A549 treated with AZD9567 at 1 μM for 4 hours (cell line): ENCODE results near the gene CCR3. TPM values are rescaled to one million over a fixed set of nuclear protein-coding genes. Genes with fewer than 3 reads are reported as not detected.

Source experiments
- total RNA-seq: library from RNA; stranded (reverse); fragments of 200-300 nt; extraction: Qiagen RNA extraction; gene quantifications from 5 replicates; pipeline ENCODE4 v1.2.3, GENCODE V29; 2022; ENCODE audit not compliant: insufficient read depth

CCR3 gene
- total RNA-seq: not detected in 5 replicates

GRCh38 chr3:46242120-46242519 is at the start of gene CCR3:
Gene CCR3 (plus strand): TSS chr3:46242460. CDS start chr3:46265159, 22,699 bp downstream.

GRCh38 chr3:46208167-46208704 is 34.0 kb upstream of the CCR3 start, which contains the start of gene CCR1:
Gene CCR1 (minus strand): TSS chr3:46208313. CDS start chr3:46204313, 4,000 bp downstream.

Other genes with a start within 250 kb of the CCR3 start
- gene FYCO1, start 246.6 kb upstream of the CCR3 start, total RNA-seq: 4.2 to 5.1 TPM (median 4.5 TPM) in 5 replicates
- gene XCR1, start 215.0 kb upstream of the CCR3 start, total RNA-seq: not detected in 5 replicates
- gene CCR1, start 34.1 kb upstream of the CCR3 start, total RNA-seq: not detected in 5 replicates
- gene CCR2, start 111.7 kb downstream of the CCR3 start, total RNA-seq: not detected in 5 replicates
- gene CCR5, start 128.5 kb downstream of the CCR3 start, total RNA-seq: not detected in 5 replicates
- 0.05 to 0.11 TPM (median 0.09 TPM) in 4 of 5 replicates, not detected in the other for gene CCRL2, start 164.8 kb downstream of the CCR3 start, total RNA-seq
- 0.05 TPM in 1 of 5 replicates, not detected in the others for gene LTF, start 222.4 kb downstream of the CCR3 start, total RNA-seq